Fibroblast of peridontal ligament (primary cell): ENCODE results near the gene HES6.
A peak's percentile ranks its signal among the peaks of the same experiment; 100 is the strongest.

ENCODE experiments used
- DNase-seq: peaks from one replicate; pipeline ENCODE4 v3.0.0-alpha.2; 2010; ENCODE audit errors: extremely low read depth

Gene HES6, protein sequence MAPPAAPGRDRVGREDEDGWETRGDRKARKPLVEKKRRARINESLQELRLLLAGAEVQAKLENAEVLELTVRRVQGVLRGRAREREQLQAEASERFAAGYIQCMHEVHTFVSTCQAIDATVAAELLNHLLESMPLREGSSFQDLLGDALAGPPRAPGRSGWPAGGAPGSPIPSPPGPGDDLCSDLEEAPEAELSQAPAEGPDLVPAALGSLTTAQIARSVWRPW

DNA sequence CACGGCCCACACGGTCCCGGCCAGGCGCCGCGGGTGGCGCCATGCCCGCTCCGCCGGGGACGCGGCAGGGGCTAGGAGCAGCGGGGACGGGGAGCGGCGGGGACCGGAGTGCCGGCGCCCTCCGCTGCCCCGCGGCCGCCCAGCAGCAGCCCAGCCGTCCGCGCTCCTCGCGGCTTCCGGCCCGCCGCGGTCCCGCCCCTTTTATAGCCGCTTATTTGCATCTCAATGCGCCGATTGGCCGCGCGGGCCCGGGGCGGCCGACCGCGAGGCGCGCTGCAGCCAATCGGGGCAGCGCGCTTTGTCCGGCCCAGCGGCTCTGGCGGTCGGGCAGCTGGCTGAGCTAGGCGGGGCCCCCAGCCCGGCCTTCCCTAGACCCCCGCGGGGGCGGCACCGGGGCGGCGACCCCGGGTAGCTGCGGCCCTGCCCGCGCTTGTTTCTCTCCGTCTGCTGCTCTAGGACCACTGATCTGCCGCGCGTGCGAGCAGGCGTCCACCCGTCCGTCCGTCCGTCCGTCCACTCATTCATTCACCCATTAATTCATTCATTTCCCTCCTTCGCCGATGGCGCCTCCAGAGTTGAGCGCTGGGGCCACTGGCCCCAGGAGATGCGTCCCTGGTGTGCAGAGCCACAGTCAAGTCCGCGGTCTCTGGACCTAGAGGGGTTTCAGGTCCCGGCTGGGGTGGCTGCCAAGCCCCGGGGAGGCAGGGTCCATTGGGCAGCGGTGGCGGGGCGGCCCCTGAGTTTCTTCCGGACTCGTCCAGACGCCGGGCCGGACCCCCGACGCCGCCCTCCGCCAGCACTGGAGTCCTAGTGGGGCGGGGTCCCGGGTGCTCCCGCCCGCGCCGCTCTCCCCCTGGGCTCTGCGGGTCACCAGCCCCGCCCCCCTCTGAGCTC lies at the start of gene HES6:
Gene HES6, minus strand, starts transcription at position 176 of the 894 bp plus-strand sequence. Its CDS starts 133 bp downstream, at position 43.
- peak; percentile 65 for DNase-seq

DNA sequence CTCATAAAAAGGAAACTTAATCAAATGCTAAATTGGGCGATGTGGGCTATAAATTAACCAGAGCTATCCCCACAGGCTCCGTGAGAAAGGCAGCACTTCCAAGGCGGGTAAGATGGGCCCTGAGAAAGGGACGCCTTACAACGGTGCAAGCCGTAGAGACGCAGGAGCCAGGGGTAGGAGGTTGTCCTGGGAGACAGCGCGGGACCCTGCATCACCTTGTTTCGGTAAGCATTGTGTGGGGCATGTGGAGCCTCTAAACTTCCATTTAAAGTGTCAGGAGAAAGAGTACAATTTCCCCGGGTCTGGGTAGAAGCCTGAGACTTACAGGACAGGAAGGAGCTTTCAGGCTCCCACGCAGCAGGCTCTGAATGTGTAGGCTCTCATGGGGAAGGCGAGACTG lies 49.7 kb upstream of the HES6 start:
- DNase-seq: no peak

DNA sequence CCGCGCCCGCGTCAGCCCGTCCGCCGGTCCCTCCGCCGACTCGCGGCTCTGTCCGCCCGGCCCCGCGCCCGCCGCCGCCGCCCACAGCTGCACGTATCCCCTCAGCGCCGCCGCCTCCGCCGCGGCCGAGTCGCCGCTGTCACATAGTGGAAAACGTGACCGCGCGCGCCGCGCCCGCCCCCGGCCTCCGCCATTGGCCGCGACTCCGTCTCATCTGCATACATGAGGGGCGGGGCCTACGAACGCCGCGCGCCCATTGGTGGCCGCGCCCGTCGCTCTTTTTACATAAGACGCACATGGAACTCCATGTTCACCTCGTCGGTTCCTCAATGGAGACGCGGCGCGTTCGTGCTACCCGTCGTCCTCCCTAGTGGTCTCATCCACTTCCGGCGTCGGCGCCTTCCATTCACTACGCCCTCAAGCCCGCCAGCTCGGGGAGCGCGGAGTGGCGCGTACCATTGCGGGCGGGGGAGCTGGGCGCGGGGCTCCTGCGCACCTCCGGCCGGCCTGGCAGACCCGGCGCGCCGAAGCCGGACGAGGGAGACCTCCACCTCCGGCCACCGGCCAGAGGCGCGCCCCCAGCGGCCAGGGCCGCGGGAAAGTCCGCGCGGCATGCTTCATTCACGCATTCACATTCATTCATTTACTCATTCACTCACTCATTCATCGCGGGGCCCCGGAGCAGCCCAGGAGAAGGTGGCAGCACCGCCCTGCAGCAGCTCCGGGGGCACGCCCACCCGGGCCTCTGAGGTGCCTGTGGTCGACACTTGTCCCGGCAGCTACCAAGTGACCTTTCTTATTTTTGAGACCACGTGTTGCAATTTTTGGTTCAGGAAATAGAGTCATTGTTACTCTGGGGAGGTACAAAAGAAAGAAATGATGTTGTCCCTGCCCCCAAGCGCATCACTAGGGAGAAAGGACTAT lies 49.1 kb upstream of the HES6 start:
- peak; percentile 96 for DNase-seq

DNA sequence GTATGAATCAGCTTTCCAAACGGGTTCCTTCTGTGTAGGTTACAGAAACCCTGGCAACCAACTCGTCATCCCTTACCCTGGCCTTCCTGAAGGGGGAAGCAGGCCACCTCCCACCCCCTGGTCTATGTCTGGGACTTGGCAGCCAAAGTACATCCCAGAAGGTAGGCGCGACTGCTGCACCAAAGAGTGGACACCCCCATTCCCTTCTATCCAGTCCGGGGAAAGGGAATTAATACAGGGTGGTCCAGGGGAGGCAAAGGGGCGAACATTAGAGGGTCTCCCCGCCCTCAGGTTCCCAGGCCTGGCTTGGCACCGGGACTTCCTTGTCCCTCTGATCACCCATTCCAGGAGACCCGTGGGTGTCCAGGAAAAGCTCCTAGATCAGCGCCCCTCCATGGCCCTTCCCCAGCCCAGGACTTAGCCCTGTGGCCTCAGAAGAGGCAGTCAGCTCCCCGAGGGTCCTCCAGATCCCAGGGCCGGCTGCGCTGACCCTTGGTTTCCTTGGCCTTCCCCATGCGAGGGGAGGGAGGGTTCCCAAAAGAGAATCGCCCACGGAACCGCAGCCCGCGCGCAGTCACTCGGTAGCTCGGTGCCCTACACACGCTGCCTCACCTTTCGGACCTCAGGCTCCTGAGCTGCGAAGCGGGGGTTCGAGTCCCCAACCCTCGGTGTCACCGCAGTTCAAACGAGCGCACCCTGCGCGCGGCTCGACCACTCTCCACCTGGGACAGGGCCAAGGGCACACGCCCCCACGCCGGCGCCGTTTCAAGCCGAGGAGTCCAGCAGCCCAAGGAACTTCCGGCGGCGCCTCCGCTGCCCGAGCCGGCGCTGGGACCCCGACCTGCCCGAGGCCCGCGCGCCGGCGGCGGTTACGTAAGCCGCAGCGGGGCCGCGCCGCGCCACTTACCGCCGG lies 48.2 kb upstream of the HES6 start, which contains the start of gene PER2:
Gene PER2, minus strand, starts transcription at position 874 of the 913 bp plus-strand sequence. CDS start 10,674 bp downstream, outside the sequence.
- peak; percentile 85 for DNase-seq

DNA sequence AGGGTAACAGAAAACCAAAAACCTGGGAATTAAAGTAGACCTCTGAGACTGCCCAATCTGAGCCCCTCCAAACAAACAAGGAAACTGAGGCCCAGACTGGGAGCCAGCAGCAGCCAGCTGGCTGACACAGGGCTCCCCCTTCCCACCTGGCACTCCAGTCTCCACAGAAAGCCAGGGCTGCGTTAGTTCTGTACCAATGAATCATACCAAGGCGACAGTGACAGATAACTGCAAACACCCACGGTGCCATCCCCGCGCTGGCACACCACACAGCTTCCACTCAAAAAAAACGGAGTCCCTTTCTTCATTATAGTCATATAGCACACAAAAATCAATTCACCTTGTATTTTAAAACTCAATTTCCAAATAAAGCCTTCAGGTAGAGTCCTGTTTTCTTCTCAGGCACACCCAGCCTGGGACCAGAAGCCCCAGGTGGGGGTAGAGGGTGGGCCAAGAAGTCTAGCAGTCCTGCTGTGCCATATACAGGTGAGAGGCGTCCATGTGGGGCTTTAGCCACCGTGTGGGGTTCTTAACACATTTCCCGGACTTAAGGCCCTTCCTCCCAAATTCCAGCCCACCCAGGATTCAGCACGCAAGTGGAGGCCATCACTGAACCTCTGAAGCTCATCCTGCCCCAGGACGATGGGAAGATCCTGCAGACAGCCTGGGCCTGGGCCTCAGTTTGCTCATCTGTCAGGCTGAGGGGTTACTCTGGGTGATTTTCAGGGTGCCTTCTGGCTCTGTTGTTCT lies 47.3 kb upstream of the HES6 start:
- DNase-seq: no peak

DNA sequence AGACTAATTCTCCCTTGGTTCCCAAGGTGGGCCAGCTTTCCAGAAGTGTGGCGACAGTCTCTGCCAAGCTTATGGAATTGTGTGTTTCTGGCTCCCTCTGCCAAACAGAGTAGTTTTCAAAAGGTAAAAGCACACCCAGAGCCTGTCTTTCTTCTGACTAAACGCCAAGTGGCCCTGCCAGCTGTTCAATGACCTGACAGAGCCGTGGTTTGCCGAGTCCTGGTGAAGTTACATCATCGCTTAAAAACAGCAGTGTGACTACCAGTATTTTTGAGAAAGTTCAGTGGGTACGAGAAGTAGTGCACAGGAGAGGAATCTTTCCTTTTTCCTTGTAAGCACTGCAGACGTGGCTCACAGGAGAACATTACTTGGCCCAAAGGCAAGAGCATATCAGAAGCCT lies 46.7 kb upstream of the HES6 start:
- peak; percentile 80 for DNase-seq

DNA sequence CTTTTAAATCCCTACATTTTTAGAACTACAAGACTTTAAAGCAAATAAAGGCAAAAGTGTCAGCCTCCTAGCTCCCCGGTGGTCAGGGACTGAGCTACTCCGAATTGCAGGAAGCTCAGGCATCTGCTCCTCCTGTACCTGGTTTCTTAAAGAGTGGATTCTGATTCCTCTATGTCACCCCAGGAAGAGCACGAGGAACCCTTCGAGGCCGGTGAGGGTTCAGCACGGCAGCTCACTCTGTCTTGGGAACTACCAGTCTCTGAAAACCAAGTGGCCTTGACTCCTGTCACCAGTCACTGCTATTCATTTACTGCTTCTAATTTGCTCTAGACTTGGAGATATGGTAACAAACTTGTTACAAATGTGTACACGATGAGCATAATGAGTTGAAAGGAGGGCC lies 46.3 kb upstream of the HES6 start:
- DNase-seq: no peak

DNA sequence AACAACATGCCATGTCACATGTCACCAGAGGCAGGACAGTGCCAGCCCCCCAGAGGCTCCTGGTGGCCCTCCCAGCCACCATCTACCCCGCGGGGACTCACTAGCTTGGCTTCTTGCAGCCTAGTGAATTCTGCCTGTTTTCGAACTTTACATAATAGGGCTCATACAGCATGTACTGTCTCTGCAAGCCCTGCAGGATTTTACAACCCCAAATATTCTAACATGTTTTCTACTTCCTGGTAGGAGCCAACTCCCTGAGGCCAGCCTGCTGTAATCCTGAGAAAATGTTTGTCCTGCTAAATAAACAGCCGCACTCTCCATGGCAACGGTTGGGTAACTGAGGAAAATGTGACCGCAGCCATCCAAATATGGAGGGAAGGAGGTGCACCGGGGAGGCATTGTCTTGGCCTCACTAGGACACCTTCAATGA lies 45.8 kb upstream of the HES6 start:
- DNase-seq: peak; percentile 98

DNA sequence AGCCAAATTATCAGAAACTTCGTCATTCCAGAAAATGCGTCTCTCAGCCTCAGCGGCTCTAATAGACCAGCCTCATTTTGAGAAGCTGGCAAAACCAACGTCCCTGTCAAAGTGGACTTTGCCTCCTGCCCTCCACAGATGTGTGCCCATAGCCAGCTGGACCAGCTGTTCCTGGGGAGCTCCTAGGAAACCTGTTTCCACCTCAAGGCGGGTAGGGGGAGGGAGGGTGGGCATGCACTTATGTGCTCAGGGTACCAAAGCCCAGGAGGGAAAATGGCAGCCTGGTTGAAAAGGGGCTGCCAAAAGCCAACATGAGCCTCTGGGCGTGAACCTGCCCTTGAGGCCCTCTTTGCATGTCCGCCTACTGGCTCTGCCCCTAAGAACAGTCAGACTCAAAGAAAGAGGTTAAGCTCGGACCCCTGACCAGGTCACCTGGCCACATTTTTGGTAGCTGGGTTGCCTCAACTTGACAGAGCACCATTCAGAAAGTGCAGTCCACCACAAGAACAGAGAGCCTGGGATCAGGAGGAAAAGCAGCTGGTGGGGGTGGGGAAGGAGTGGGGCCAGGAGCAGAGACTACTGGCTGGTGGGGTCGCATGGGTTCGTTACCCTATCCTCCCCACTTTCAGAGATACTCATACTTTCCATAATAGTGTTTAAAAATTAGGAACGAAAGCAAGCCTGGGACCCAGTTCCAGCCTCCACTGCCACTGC lies 45.1 kb upstream of the HES6 start:
- DNase-seq: no peak

DNA sequence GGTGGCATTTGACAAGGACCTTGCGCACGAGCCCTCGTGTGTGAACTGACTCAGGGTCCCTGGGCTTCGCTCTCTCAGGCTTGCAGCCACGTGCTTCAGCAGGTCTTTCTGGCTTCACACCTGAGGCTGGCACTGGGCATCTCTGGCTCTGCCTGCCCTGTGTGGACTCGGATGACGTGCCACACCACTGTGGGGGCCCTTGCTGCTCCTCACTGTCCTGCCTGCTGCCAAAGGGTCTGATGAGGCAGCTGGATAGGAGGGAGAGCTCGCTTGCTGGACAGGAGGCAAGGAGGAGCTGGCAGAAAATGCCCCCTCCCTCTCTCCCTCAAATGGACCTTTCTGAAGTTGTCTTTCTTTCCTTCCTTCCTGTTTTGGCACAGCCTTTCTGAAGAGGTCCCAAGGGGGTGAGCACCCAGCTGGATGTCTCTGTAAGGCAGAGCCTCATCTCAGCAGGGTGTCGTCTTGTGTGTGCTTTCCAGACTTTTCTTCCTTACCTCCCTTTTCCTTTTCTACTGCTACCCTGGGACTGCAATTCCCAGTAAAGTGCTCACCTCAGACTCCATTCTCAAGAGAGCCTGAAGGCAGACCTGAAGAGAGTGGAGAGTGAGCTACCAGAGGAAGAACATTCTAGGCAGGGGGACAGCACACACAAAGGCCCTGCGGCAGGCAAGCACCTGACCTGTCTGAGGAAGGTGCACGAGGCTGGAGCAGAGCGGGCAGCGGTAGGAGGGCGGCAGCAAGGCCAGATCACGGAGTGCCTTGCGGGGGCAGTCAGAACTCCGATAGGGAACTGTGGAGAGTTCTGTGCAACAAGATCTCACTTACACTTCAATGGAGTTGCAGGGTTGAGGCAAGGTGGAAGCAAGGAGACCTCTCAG lies 43.3 kb upstream of the HES6 start:
- no peak for DNase-seq

DNA sequence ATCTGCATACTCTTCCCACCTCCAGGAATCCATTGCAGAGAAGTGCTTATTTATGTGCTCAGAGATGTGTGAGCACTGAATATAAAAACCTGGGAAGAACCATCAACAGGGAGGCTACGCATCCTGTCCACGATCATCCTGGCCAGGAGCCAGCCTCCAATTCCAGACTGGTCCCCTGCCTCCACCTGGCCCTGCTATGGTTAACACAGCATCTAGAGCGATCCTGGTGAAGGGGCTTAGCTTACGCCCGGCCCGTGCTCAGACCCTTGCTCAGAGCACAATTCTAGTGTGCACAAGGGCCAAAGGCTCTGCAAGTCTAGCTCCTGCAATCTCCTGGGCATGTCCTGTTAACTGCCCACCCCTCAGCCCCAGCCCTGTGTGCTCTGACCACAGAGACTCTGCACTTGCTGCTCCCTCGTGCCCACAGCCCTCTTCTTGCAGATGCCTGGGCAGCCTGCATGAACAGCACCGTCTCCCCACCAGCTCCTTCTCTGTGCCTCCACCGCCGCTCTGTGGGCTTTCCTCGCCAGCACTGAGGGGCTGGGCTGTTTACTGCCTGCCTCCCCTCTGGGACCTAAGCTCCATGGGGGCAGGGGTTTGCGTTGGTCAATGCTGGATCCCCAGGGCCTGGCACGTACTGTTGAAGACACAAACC lies 42.1 kb upstream of the HES6 start:
- no peak for DNase-seq

DNA sequence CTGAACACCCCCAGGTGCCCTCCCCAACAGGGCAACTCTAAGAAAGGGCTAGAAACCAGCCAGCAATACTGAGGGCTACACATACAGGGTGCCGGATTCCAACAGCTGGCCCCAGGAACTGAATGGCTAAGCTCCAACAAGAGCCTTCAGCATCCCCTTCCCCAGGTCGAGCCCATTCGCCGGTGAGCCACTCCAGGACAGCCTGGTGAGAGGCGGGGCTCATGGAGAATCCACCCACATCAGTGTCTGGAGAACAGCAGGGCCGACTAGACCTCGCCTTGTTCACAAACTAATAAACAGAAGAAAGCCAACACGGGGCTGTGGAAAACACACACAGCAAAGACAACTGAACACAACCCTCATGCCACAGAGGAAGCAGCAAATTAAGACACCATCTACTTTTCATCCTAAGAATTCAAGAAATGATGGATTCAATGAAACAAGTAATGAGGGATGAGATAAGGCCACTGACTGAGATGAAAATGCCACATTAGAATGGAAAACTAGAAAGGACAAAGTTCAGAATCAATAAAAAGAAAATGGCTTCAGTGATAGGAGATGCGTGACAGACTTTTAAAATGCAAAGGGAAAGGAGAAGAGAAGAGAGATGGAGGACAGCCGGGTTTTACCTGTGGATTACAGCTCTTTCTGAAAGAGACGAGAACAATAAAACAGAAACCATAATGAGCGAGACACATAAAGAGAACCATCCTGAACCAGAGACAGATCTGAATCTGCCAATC lies 40.4 kb upstream of the HES6 start:
- no peak for DNase-seq

DNA sequence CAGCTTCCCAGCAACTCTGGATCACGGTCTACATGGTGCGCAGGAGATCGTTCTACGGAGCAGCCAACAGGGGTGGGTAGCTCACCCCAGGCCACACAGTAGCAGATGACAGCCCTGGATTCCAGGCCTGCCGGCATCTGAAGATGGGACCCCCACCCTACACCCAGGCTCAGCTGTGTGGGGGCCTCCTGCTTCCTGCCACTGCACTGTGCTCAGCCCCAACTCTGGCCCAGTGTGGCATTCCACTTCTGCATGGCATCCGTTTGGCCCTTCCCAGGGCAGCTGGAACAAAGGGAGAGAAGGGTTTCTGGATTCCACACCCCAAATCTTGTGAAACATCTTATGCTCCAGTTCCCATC lies 39.5 kb upstream of the HES6 start:
- DNase-seq: no peak

DNA sequence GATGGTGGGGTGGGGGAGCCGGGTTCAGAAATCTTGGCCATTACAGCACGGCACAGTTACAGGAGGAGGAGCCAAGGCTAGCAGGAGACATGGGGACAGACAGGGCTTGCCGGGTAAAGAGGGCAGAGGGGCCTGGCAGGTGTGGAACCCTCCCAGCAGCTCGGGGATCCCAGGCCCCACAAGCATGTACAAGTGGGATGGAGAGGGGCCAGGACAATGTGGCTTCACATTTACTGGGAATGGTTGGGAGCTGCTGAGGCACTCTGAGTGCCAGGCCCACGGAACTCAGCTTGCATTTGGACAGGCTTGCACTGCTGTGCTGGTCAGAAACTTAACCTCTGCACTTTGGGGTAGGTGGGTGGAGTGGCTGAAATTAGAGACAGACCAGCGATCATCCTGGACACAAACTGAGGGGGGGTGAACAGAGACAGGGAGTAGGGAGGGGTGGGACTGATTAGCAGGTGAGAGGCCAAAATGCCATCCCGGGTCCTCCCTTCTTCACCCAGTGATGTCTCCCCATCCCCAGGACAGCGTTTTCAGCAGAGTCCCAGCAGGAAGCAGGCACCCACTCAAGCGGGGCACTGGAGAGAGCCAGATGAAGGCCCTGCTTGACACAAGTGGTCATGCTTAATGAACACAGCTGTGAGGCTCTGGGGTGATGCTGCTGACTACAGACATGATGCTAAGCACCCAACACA lies 38.9 kb upstream of the HES6 start:
- no peak for DNase-seq

DNA sequence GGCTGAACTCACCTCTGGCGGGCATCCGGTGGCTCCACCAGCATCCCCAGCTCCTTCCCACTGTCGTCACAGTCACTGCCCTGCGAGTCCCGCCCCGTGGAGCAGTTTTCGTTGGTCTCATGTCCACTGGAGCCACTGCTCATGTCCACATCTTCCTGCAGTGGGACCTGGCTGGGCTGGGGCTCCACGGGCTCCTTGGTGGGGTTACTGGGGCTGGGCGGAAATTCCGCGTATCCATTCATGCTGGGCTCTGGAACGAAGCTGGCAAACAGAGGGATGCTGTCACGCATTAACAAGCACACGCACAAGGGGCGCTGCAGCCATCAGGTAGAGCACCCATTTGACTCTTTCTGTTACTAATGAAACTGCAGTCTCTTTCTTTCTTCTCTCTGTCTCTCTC lies 37.9 kb upstream of the HES6 start:
- DNase-seq: no peak

DNA sequence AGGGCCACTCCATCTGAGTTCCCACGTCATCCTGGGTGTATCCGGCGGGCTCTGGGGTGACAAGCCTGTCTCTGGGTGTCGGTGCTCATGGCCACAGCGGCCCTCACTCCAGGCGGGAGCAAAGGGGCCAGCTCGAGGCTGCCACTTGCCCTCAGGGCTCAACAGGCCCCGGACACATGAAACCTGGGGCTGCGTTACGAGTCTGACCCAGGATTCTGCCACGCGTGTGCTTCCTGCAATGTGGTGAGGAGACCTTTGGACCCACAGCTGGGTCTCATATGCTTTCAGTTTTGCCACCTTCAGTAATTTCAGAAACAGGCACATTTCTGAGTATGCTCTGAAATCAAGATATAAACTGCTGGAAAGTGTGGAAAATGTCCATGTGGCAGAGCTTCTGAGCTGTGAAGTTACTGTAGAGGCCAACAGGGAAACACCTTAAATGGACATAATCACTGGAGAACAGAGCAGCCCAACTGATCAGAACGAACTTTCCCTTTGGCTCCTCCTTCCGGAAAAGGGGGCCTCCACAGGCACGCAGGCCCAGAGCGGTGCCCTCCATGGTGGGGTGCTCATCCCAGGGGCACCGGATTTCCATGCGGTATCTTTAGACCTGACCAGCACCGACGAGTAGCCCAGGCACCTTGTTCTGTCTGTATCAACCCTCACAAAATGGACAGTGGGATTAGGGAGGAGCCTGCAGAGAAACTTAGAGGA lies 34.5 kb upstream of the HES6 start:
- DNase-seq: no peak
